D341Med (cell line): ENCODE data around the gene ABT1.
"Not testable (repeated sequence)": the region's sequence is repeated elsewhere in the genome, so short reads cannot be mapped to it uniquely, and the experiment has no call there.

Experiments
- DNase-seq: peaks from one replicate; pipeline ENCODE4 v3.0.0; 2012; ENCODE audit warnings: low spot score

ABT1 gene

DNA sequence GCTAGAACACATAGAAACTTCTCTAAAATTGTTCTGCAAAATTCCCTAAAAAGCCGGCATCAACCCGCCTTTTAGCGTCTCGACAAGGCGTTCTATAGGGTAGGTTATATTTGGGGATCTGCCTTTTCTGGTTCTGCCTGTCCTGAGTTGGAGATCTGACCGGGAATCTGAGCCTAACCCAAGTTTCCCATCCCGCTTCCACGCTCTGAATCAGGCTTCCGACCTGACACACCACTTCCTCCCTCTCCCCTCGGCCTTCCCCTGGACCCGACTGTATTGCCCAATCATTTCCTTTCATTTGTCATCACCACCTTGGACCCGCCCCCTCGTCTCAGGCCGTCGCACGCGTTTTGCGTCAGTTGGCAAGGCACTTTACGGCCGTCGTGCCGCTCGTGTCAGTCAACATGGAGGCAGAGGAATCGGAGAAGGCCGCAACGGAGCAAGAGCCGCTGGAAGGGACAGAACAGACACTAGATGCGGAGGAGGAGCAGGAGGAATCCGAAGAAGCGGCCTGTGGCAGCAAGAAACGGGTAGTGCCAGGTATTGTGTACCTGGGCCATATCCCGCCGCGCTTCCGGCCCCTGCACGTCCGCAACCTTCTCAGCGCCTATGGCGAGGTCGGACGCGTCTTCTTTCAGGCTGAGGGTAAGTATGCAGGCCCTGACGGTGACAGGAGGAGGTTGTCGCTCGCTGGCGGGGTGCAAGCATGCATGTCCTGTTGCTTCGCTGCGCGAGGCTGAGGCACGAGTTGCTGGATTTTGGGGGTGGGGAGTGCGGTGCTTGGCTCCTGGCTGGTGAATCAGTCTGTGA, at the start of gene ABT1:
ABT1 (plus strand) TSS at position 375 of the 810 bp plus-strand sequence; CDS start at position 405, 30 bp downstream.
- DNase-seq, result peak; percentile 95

GRCh38 chr6:26547363-26547762, 49.4 kb upstream of the ABT1 start:
- not testable (repeated sequence) for DNase-seq

DNA sequence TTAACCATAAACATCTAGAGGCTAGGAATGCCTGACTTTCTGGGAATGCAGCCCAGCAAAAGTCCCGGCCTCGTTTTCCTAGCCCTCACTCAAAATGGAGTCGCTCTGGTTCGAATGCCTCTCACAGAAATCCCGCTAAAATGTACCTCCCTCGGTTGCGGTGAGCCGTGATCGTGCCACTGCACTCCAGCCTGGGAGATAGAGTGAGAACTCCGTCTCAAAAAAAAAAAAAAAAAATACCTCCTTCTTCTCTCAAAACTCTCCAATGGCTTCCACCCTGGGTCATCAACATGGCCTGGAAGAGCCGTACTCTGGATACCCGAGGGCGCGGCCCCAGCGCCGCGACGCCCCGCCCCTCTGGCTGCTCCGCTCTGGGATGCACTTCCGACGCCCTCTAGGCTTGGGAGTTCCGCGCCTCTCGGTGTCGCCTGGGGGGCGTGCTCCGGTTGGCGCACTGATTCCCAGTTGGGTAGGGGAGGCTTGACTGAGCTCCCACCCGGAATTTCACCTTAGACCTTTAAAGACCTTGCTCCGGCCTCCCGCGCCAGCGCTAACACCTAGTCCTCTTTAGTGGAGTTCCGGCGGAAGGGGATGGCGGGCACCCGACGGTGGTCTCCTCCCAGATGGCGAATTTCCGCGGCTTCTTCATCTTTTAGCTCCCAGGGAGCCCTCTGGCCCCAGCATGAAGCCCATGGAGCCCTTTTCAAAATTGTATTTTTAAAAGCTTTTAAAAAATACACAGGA, 46.3 kb upstream of the ABT1 start:
- DNase-seq, result peak; percentile 85

- no peak for DNase-seq
Measured at GRCh38 chr6:26552205-26552604, 44.5 kb upstream of the ABT1 start.

- no peak for DNase-seq
Measured at GRCh38 chr6:26552640-26553188, 44.0 kb upstream of the ABT1 start.

- DNase-seq, result peak; percentile 68
Measured at GRCh38 chr6:26553264-26553634, 43.5 kb upstream of the ABT1 start.

DNA sequence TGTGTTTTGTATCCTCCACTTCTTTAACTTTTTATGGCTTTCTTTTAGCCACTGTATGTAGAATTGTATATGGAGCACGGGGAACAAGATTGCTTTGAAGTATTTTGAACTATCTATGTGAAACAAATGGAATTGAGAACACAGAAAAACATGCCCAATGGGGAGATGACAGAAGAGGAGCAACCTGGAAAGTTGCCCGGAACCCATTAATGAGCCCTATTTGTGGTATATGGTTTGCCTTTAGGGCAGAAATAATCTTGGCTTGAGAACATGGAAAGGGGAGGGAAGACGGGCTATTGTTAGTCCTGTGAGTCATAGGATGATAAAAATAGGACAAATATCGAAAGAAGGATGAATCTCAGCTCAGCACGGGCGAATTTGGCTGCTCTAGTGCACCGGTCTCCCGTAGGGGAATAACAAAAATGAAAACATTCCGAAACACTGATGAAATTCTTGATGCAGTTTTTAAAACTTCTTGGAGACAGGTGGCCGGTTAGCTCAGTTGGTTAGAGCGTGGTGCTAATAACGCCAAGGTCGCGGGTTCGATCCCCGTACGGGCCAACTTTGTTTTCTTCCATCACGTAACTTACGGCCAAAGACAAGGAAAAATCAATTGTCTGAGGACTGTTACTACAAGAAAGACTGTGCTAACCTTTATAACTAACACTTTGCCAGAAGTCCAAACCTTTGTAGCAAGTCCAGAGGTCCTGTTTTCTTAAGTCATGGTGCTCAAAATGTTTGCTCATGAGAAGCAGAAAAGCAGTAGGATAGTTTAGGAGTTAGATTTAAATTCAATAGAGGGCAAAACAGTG, 42.9 kb upstream of the ABT1 start:
- no peak for DNase-seq

- DNase-seq, result no peak
Measured at GRCh38 chr6:26554447-26554696, 42.4 kb upstream of the ABT1 start.

DNA sequence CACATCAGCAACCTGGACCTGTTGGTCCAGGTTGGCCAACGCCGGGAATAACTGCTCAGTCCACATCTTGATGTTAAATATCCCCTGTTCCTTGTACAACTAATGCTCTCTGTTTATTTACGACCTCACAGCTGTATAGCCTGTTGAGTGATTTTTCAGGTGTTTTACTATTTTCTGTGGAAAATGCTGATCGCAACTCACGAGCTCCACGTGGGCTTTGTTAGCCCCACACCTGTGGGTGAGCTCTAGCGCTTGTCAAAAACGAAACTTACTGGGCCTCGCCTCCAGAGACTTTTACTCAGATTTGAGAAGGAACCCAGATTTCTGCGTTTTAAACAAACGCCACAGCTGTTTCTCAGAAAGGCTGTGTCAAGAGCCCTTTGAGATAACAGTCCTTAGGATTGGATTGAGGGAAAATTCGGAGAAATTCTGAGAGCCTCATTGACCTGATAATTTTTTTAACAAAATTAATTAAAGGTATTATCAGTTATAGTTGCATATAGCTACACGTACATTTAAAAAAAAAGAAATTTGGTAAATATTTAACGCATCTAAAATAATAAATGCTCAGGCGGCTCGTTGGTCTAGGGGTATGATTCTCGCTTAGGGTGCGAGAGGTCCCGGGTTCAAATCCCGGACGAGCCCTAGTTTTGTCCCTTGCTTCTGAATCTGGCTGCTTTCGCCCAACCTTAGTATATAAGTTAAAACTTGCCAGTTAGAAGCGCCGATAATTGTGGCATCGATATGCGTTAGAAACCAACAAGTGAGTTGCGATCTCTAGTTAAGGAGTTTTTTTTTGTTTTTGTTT, 41.9 kb upstream of the ABT1 start:
- no peak for DNase-seq

DNA sequence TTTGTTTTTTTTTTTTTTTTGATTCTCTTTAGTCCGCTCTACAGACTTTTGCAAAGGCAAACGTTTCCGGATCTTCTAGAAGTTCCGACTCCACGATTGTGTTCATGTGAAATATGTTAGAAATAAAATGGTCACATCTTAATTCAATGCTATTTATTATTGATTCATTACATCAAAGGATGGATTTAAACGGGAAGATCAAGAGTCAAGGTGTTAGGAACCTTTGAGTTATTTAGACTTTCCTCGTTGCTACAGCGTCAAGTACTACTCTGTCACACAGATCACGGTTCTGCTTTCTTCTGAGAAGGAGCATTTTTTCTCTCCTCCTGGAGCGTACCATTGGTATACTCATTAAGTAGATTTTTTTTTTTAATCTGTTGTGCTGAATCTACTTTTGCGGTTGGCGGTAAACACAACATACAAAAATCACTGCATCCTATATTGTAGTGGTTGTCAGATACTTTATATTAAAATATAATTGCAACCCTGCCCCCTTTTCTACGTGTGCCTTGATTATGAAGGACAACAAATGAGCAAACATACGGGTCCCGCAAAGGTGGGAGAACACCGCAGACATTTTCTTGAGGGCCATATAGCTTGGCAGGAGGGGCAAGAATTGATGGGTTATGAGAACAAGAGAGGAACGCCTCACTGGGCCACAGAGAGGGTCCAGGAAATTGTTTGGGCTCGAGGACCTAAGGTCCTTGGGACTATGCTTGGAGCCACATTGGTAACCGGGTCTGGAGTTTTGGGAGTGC, 41.1 kb upstream of the ABT1 start:
- DNase-seq, result no peak

DNA sequence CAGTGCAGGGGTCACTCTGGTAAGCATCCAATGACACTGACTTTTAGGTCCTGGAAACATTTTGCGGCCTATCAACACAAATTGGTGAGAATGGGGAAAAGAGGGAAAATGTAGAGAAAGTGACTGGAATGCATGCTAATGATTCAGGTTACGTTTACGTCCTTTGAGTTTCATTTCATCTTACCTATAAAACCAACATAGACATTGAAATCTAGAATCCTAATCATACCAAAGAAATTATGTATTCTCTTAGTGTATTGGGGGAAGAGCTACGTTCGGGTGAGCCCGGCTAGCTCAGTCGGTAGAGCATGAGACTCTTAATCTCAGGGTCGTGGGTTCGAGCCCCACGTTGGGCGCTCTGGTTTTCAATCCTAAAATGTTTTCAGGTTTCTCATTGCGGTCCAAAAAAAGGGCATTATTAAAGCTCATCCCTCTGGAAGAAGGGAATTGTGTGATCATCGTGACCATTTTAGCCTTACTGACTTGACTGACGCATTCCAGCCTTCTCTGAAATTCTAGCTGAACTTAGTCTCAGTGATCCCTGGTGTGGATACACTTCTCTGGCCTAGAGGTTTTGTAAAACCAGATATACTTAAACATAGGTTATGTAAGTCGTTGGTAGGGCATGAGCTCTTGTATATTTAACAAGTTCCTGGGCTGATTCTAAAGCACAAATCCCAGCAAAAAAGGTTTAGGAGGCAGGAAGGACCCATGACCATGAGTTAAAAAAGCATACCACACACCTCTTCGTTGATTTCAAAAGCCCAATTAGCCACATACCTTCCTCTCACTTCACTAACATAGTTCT, 40.3 kb upstream of the ABT1 start:
- DNase-seq, result peak; percentile 46

- DNase-seq, result no peak
Measured at GRCh38 chr6:26561533-26562466, 35.0 kb upstream of the ABT1 start.

DNA sequence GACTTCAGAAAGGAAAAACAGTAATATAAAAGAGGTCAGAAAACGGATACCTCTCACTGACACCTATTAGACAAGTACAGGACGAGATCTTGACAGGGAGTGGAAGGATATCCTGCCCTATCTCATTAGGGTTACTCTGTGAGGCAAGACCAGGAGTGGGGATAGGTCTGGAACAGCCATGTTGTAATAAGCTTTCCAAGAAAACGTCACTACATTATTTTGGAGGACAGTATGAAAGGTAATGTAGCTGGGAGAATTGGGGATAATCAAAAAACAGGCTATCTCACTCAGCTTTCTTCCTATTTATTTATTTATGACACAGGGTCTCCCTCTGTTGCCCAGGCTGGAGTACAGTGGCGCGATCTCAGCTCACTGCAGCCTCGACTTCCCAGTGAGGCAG, 33.3 kb upstream of the ABT1 start:
- no peak for DNase-seq

DNA sequence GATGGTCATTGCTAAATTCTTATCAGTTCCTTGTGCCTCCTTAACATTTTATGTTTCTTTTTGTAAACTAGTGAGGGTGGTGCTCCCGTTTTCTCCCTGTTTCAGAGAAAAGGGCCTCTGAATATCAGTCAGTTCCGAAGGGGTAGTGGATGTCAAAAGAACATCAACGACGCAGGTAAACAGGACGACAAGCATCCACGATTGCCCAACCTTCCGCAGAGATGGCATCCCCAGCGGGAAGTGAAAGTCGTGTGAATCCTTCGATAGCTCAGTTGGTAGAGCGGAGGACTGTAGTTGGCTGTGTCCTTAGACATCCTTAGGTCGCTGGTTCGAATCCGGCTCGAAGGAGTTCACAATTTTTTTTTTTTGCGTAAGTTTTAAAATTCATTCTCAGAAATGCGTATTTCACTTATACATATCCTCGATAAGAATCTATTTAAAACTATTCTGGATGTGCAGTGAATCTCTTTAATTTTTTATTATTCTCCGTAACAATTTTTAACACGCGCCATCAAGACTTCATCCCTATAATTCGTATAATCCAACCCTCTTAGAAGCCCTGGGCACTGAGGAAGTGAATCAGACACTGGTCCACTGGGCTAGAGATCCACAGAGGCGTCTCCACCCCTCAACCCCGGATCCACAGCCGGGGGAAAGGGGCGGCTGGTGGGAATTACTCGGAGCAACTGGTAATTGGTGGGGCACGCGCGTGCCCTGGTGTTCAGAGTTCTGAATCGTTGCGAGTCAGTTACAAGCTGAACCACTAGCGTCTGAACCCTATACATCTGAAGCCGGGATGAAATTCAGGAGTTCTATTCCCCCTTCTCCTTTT, 27.9 kb upstream of the ABT1 start:
- DNase-seq, result peak; percentile 77

DNA sequence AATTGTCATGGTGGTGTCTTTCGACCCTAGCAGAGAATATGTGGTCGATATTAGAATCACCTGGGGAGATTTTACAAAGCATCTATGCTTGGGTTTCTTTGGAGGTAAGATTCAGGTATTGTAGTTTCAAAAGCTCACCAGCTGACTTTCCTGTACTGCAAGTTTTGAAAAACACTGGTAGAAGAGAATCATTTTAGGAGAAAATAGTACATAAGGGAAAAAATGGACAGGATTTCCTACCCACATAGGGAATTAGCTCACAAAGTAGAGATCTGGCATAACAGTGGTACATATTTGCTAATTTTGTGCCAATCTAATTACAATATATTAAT, 27.4 kb upstream of the ABT1 start:
- no peak for DNase-seq

- no peak for DNase-seq
Measured at GRCh38 chr6:26570027-26570809, 26.5 kb upstream of the ABT1 start.

DNA sequence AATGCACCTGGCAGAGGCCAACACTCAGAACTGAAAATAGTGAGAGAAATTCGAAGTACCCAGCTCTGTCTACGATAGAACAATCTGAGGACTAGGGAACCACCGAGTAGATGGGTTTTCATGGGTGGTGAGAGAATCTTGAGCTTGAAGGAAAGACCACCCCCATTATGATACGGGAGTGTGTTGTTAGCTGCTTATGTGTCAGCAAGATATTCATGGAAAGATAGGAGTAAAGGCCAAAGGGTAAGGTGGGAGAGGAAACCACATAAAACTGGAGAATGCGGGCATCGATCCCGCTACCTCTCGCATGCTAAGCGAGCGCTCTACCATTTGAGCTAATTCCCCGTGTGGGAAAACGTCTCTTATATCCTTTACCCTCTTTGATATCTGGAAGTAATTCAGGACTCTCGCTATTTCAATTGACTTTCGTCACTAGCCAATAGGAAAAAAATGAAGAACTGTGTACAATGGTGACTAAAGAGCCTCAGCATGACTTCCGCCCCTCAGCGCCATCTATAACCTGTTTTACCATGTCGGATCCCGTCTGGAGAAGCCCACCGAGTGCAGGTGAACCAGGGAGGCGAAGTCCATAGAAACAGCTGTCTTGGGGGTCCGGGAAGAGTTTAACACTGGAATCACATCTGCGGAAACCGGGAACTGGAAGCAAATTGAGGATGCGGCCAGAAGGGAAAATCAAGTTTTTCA, 25.0 kb upstream of the ABT1 start:
- DNase-seq, result peak; percentile 61
